ENCODE measurements around the gene RAI14.
A peak's percentile ranks its signal among the peaks of the same experiment; 100 is the strongest.
"Not testable (repeated sequence)": the region's sequence is repeated elsewhere in the genome, so short reads cannot be mapped to it uniquely, and the experiment has no call there.

Gene RAI14

DNA sequence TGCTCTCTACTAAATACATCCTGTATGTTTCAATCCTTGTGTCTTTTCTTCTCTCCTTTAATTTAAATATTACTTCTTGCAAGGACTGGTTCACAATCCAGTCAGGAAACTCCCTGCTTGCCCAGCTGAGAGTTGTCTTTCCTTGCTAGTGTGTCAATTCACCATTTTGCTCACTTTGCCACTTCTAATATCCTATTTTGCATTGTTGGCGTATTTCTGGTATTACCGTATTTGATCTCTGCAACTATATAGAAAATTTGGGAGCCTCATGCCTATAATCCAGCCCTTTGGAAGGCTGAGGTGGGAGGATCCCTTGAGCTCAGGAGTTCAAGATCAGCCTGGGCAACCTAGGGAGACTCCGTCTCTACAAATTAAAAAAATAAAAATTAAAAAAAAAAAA, 92.3 kb downstream of the RAI14 start:
- TF ChIP-seq ZFX (IDR thresholded peaks at IDR 0.05; ENCODE audit: borderline replicate concordance): no peak
- TF ChIP-seq, protein P1, sequence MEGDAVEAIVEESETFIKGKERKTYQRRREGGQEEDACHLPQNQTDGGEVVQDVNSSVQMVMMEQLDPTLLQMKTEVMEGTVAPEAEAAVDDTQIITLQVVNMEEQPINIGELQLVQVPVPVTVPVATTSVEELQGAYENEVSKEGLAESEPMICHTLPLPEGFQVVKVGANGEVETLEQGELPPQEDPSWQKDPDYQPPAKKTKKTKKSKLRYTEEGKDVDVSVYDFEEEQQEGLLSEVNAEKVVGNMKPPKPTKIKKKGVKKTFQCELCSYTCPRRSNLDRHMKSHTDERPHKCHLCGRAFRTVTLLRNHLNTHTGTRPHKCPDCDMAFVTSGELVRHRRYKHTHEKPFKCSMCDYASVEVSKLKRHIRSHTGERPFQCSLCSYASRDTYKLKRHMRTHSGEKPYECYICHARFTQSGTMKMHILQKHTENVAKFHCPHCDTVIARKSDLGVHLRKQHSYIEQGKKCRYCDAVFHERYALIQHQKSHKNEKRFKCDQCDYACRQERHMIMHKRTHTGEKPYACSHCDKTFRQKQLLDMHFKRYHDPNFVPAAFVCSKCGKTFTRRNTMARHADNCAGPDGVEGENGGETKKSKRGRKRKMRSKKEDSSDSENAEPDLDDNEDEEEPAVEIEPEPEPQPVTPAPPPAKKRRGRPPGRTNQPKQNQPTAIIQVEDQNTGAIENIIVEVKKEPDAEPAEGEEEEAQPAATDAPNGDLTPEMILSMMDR (IDR thresholded peaks at IDR 0.05): no peak
- no peak overlapping the region for H3K27ac ChIP-seq

DNA sequence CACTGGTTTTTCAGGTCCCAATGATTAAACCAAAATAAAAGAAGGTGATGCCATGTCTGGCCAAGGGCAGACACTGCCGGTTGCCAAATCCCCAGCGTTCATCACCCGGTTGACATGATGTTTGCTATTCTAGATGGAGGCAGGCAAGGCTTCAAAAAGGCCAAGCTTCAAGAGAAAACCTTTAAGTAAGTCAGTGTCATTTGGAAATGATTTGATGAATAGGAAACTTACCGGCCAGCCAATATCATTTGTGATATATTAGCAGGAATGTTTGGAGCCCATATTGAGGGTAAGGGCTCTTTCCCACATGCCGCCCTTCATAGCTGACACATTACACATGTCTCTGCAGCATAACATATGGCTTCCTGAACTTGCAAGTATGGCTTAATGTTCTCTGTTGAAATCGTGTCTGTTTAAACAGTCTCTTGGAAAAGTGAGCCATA, 93.3 kb downstream of the RAI14 start:
- no peak for TF ChIP-seq ZFX (IDR thresholded peaks at IDR 0.05; ENCODE audit: borderline replicate concordance)
- TF ChIP-seq, protein P1 (IDR thresholded peaks at IDR 0.05): no peak

DNA sequence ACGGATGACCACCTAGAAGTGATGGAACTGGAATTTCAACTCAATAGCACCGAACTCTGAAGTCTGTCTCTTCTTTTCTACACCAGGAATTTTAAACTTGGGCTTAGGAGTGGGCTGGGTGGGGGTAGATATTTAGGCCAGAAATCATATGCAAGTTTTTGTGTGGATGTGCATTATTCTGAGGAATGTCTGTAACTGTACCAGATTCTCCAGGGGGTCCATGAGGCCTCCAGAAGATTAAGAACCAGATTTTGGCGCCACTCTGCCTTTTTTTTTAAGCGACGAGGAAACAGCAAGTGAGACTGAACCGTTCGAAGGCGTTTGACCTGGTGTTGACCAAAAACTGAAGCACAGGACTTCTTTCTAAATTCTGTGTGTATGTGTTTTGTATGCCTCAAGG, 94.1 kb downstream of the RAI14 start:
- TF ChIP-seq, protein P1 (IDR thresholded peaks at IDR 0.05): no peak
- TF ChIP-seq ZFX (IDR thresholded peaks at IDR 0.05; ENCODE audit: borderline replicate concordance): no peak
- H3K27ac ChIP-seq: no peak overlapping the region

More for the DNA sequence above, 93.3 kb downstream of the RAI14 start:
- H3K27ac ChIP-seq: no peak overlapping the region

DNA sequence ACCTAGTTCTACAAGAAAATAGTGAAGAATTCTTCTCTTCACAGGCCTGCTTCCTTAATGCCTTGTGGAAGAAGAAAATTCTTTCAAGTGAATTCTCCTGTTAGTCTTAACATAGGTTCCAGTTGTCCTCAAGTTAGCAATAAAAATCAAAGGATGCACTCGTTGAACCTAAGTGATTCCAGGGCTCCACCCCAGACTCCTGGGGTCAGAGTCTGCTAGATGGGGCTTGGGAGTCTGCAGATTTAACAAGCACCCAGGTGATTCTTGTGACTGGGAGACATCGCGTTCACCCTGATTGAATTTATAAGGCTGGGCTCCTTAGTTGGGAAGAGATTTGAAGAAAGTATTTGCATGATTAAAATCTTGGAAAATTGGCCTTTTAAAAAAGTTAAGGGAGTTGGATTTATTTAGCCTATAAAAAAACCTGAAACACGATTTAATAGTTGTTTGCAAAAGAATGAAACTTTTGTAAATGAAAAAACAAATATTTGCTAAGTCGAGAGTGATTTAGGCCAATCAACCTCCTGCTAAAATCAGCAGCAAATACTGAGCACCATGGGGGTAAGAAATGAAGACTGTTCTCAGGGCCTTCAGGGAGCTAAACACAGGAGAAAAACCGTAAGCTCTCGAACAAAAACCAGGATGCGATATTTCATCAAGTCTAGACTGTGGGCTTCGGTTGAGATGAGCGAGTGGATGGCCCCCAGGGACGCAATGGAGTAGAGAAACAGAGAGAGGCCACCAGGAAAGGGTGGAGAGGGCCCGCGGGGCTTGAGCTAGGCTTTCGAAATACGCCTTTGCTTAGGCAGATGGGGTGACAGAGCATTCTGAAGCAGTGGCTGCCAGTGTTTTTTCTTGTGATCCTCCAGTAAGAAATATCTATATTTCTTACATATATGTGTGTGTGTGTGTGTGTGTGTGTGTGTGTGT, 95.9 kb downstream of the RAI14 start:
- H3K27ac ChIP-seq: peak overlapping the region; percentile 35; the same call in 1 of the 2 replicates
- TF ChIP-seq ZFX (IDR thresholded peaks at IDR 0.05; ENCODE audit: borderline replicate concordance): no peak
- TF ChIP-seq, protein P1 (IDR thresholded peaks at IDR 0.05): no peak

DNA sequence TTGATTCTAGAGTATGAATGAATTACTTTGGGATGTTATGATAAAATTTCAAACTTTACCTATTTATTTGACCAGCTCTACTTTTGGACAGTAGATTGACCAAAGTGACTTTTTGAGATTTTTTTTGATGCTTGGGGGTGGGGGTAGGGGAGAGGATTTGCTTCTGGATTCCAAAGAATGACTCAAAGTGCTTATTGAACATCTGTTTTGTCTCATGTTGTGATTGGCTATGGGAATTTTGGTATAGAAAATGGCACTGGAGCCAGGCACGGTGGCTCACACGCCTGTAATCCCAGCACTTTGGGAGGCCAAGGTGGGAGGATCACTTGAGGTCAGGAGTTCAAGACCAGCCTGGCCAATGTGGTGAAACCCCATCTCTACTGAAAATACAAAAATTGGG, 97.1 kb downstream of the RAI14 start:
- not testable (repeated sequence) for H3K27ac ChIP-seq

- H3K27ac ChIP-seq: no peak overlapping the region
- no peak for TF ChIP-seq ZFX (IDR thresholded peaks at IDR 0.05; ENCODE audit: borderline replicate concordance)
- TF ChIP-seq, protein P1 (IDR thresholded peaks at IDR 0.05): no peak
Measured at GRCh38 chr5:34755926-34756325, 99.8 kb downstream of the RAI14 start.

DNA sequence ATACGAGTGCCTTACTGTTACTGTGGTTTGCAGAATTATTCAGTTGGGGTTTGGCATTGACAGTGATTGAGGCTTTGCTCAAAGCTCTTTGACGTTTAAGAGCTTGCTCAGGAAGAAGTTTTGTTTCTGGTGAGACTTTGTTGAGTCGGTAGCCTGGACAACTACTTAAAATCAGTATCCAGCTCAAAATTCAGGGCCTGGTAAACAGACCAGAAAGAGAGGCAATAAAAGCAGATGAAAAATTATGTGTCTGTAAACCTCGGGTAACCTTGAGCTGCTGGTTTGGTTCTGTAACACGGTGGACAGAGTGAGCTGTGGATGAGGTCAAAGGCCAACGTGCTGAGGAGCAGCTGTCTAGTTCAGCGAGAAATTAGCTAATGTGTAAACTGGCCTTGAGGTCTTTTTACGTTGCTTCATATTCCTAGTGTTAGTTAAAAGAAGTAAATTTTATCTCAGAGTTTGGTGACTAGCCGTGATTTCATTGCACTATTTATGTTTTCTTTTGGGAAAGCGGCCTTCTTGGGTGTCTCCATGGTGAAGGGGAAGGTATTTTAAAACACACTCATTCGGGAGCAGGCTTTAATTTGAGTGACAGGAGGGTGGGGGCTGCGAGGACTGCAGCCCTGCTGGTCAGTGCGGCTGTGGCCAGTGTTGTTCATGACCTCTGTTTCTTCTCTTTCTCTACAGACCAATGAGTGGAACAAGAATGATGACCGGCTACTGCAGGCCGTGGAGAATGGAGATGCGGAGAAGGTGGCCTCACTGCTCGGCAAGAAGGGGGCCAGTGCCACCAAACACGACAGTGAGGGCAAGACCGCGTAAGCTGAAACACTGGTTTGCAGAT, 100.9 kb downstream of the RAI14 start:
- TF ChIP-seq, protein P1 (IDR thresholded peaks at IDR 0.05): no peak
- no peak for TF ChIP-seq ZFX (IDR thresholded peaks at IDR 0.05; ENCODE audit: borderline replicate concordance)
- no peak overlapping the region for H3K27ac ChIP-seq
